ENCODE measurements around the gene TBC1D10B. TPM values are rescaled to one million over a fixed set of nuclear protein-coding genes. Genes with fewer than 3 reads are reported as not detected.

TBC1D10B gene
- total and polyA plus RNA-seq, 9 donors, result 18.4 to 46.9 (median 35.2) TPM

DNA sequence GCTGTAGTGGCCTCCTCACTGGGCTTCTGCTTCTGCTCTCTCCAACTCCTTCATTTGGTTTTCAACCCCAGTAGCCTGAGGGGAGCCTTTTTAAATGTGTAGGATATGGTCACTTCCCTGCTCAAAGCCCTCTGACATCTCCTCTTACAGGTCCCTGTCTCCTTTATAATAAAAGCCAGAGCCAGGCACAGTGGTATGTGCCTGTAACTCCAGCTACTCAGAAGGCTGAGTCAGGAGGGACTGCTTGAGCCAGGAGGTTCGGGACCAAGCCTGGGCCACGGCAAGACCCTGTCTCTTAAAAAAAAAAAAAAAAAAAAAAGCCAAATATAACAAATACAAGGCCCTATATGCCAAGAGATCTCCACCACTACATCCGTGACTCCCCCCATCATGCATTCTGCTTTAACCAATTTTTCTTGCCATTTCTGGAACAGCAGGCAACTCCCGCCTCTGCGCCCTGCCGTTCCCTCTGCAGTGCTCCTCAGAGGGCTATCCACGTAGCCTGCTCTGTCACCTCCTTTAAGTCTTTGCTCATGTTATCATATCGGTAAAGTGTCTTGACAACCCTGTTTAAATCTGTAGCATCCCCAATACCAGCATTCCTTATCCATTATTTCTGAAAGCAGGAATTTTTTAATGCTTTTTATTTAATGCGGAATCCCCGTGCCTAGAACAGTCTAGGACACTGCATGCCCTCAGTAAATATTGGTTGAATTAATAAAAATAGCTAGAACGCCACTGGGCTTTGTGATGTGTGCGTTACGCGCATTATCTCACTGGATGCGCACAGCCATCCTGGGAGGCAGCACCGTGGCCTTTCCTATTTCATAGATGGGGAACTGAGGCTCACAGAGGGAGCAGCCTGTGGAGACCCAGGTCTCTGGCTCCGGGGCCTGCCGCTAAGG lies 46.6 kb upstream of the TBC1D10B start:
- no peaks in the 10 kb centered on the region for H3K36me3 ChIP-seq
- H3K9me3 ChIP-seq, result no peaks in the 10 kb centered on the region
- DNase-seq, result no peak
- H3K27me3 ChIP-seq, result no peaks in the 10 kb centered on the region
- peaks cover 5% of the 10 kb centered on the region for H3K4me1 ChIP-seq (ENCODE audit: insufficient read depth)
- WGBS, 3 donors, result 44 to 54% (median 44%) methylated on average over 18 of the region's 18 CpGs
- intact Hi-C loops (cut with DNase I), result loop anchor here in 2 of 4 donors (5.0 to 10.0 kb wide), 2 partner anchors 322 to 325 kb away; partner anchors contain the start of genes TBX6 (in 2 of the 2) and YPEL3 (in 1 of the 2)
- peak overlapping the region; percentile 46 for H3K4me3 ChIP-seq
- peak overlapping the region; percentile 3 to 69 for H3K27ac ChIP-seq
- TF ChIP-seq EP300 (IDR thresholded peaks at IDR 0.05), result no peak
- TF ChIP-seq POLR2A (IDR thresholded peaks at IDR 0.05), result no peak
- TF ChIP-seq, protein P1, sequence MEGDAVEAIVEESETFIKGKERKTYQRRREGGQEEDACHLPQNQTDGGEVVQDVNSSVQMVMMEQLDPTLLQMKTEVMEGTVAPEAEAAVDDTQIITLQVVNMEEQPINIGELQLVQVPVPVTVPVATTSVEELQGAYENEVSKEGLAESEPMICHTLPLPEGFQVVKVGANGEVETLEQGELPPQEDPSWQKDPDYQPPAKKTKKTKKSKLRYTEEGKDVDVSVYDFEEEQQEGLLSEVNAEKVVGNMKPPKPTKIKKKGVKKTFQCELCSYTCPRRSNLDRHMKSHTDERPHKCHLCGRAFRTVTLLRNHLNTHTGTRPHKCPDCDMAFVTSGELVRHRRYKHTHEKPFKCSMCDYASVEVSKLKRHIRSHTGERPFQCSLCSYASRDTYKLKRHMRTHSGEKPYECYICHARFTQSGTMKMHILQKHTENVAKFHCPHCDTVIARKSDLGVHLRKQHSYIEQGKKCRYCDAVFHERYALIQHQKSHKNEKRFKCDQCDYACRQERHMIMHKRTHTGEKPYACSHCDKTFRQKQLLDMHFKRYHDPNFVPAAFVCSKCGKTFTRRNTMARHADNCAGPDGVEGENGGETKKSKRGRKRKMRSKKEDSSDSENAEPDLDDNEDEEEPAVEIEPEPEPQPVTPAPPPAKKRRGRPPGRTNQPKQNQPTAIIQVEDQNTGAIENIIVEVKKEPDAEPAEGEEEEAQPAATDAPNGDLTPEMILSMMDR (IDR thresholded peaks at IDR 0.05), result no peak

DNA sequence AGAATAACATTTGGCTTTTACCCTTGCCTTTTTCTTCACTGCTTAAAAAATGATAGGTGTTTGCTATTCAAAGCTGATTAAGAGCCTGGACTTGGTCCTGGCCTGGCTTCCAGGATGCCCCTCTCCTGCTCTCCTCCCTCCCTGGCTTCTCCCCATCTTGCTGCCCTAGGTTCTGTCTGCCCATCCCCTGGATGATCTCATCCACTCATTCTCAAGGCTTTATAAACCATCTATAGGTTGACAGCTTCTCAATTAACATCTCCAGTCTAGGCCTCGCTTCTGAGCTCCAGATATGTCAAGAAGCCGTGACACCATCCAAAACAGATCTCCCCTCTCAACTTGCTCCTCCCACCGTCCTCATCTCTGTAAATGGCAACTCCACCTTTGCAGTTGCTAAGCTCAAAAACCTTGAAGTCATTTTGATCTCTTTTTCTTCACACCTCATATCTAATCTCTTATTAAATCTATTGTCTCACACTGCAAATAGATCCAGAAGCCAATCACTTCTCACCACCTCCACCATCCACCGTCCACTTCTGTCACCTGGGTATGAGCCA lies 45.8 kb upstream of the TBC1D10B start:
- no peaks in the 10 kb centered on the region for H3K9me3 ChIP-seq
- no peak for DNase-seq
- H3K27ac ChIP-seq, result no peak overlapping the region
- TF ChIP-seq, protein P1 (IDR thresholded peaks at IDR 0.05), result no peak
- no peak for TF ChIP-seq EP300 (IDR thresholded peaks at IDR 0.05)
- no peak for TF ChIP-seq POLR2A (IDR thresholded peaks at IDR 0.05)
- WGBS, 3 donors, result 90 to 94% (median 92%) methylated on average over 4 of the region's 4 CpGs
- peaks cover 5% of the 10 kb centered on the region for H3K4me1 ChIP-seq (ENCODE audit: insufficient read depth)
- no peaks in the 10 kb centered on the region for H3K27me3 ChIP-seq
- H3K4me3 ChIP-seq, result no peak overlapping the region
- no peaks in the 10 kb centered on the region for H3K36me3 ChIP-seq
- intact Hi-C loops (cut with DNase I), result loop anchor here in 2 of 4 donors (5.0 to 10.0 kb wide), 2 partner anchors 321 to 324 kb away; partner anchors contain the start of genes TBX6 (in 2 of the 2) and YPEL3 (in 1 of the 2)

DNA sequence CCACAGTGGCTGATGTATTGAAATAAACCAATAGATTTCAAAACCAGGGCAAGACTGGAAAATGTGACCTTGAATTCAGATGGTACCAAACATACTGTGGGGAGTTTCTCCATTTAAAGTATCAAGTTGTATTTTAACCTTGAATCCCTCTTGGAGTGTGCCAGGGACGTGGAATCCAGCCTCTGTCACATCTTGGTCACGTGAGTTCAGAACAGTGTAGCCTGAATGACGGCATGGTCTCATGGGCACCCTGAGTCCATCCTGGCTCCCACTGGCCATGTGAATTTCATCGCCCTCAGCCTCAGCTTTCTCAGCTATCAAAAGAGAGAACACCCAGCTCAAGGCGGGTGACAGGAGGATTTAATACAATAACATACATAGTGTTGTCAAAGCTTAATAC lies 43.9 kb upstream of the TBC1D10B start:
- Histone ChIP-seq H3K9me3 (no peaks in the 10 kb centered on the region), H3K27me3 (no peaks in the 10 kb centered on the region), H3K4me3 (no peak overlapping the region), H3K4me1 (ENCODE audit: insufficient read depth) (peaks cover 7% of the 10 kb centered on the region), H3K27ac (no peak overlapping the region), H3K36me3 (no peaks in the 10 kb centered on the region)
- DNase-seq, result no peak
- no peak for TF ChIP-seq EP300 (IDR thresholded peaks at IDR 0.05)
- TF ChIP-seq POLR2A (IDR thresholded peaks at IDR 0.05), result no peak
- intact Hi-C loops (cut with DNase I), result loop anchor here in 1 of 4 donors (10.0 kb wide), 1 partner anchor 319 kb away; the partner anchor contains the start of genes TBX6 and YPEL3
- WGBS, 3 donors, result 65 to 81% (median 75%) methylated on average over 5 of the region's 5 CpGs

- 66 to 77% (median 70%) methylated on average over 6 of the region's 6 CpGs for WGBS, 3 donors
- intact Hi-C loops (cut with DNase I), result loop anchor here in 1 of 4 donors (10.0 kb wide), 1 partner anchor 318 kb away; the partner anchor contains the start of genes TBX6 and YPEL3
- H3K36me3 ChIP-seq, result no peaks in the 10 kb centered on the region
- H3K27me3 ChIP-seq, result no peaks in the 10 kb centered on the region
- H3K27ac ChIP-seq, result no peak overlapping the region
- H3K9me3 ChIP-seq, result no peaks in the 10 kb centered on the region
- DNase-seq, result no peak
- TF ChIP-seq, protein P1 (IDR thresholded peaks at IDR 0.05), result no peak
- TF ChIP-seq EP300 (IDR thresholded peaks at IDR 0.05) (no peak), POLR2A (IDR thresholded peaks at IDR 0.05) (no peak)
- H3K4me1 ChIP-seq (ENCODE audit: insufficient read depth), result peaks cover 10% of the 10 kb centered on the region
- H3K4me3 ChIP-seq, result no peak overlapping the region
Observed at GRCh38 chr16:30413112-30413806, 43.0 kb upstream of the TBC1D10B start.

All from ovary (tissue), 9 donors.